Kidney (tissue), 14 donors: Measurements from ENCODE around the gene RAD51B. TPM values are rescaled to one million over a fixed set of nuclear protein-coding genes. Genes with fewer than 3 reads are reported as not detected.

Experiments used
- DNase-seq, 5 donors: peaks; one replicate each; pipeline ENCODE4 v3.0.0-alpha.2; 2013 to 2020
- FAIRE-seq: peaks from 2 replicates; lab custom pipeline; 2012; peaks lifted over from hg19 to GRCh38; lab: Jason Lieb, UNC
- H3K27ac ChIP-seq, 2 donors: one replicate each; pipeline ENCODE4 v1.7.0; 2013; ENCODE audit warnings: low read depth in 2 of 2, low read length in 2 of 2, inconsistent platforms in 1 of 2
- H3K27me3 ChIP-seq: one replicate; pipeline ENCODE4 v1.7.1; 2013; ENCODE audit warnings: low read length, inconsistent platforms; ENCODE audit not compliant: control insufficient read depth, insufficient read depth
- H3K36me3 ChIP-seq, 3 donors: one replicate each; pipeline versions ENCODE4 v1.7.0 to v1.7.1; 2013; ENCODE audit warnings: low read length in 3 of 3, control low read depth in 1 of 3, inconsistent platforms in 1 of 3; ENCODE audit not compliant: insufficient read depth in 3 of 3, control insufficient read depth in 2 of 3
- H3K4me1 ChIP-seq, 3 donors: one replicate each; pipeline versions ENCODE4 v1.7.0 to v1.7.1; 2013; ENCODE audit warnings: low read length in 3 of 3, inconsistent platforms in 1 of 3, low read depth in 1 of 3; ENCODE audit not compliant: control insufficient read depth in 2 of 3, insufficient read depth in 2 of 3
- H3K4me3 ChIP-seq, 3 donors: one replicate each; pipeline versions ENCODE4 v1.7.0 to v1.8.1; 2013; ENCODE audit warnings: low read length in 3 of 3, control low read depth in 1 of 3, inconsistent platforms in 1 of 3
- H3K9ac ChIP-seq, 3 donors: one replicate each; pipeline versions ENCODE4 v1.7.0 to v1.7.1; 2013; ENCODE audit warnings: low read length in 3 of 3, control low read depth in 1 of 3, inconsistent platforms in 1 of 3
- H3K9me3 ChIP-seq, 3 donors: one replicate each; pipeline versions ENCODE4 v1.7.0 to v1.7.1; 2013; ENCODE audit warnings: low read length in 3 of 3, control low read depth in 1 of 3, inconsistent platforms in 1 of 3; ENCODE audit not compliant: control insufficient read depth in 2 of 3, insufficient read depth in 1 of 3
- intact Hi-C: fragments of 100-400 bp; cut with DNase I; formaldehyde crosslinking; loops from one replicate; pipeline ENCODE4 v1.11.1; 2022
- polyA plus RNA-seq: library from polyadenylated mRNA; stranded (reverse); fragments of 350-450 nt; fragmentation: Illumina TruSeq; extraction: RNeasy Lipid Tissue Mini Kit (QIAGEN cat#74804); gene quantifications from one replicate; pipeline ENCODE4 v1.2.3, GENCODE V29; 2014; ENCODE audit warnings: low read depth, low replicate concordance; ENCODE audit not compliant: insufficient read depth
- total RNA-seq: library from RNA; stranded (reverse); fragmentation: NEBNext Ultra II Directional; extraction: Animal tissue kit (Norgen Biotek cat#: 25700); gene quantifications from one replicate; pipeline ENCODE4 v1.2.1, GENCODE V29; 2021
- TF ChIP-seq, protein P1 (sequence below): IDR thresholded peaks from 3 replicates; pipeline ENCODE4 v1.5.1; 2012; ENCODE audit warnings: mild to moderate bottlenecking, moderate library complexity, borderline replicate concordance; ENCODE audit not compliant: insufficient read depth; ENCODE audit errors: extremely low read depth
- donor health status: control.
- donor health status: control.
- donor health status: control.
- donor health status: control.
- donor health status: control.
- donor health status: DM: yes; HTN: yes; CAD: no.
- donor health status: Normal renal cell carcinoma (clear cell type).

Gene RAD51B
- total and polyA plus RNA-seq, 2 donors from 2014 or later = 6.9 to 18.0 TPM

DNA sequence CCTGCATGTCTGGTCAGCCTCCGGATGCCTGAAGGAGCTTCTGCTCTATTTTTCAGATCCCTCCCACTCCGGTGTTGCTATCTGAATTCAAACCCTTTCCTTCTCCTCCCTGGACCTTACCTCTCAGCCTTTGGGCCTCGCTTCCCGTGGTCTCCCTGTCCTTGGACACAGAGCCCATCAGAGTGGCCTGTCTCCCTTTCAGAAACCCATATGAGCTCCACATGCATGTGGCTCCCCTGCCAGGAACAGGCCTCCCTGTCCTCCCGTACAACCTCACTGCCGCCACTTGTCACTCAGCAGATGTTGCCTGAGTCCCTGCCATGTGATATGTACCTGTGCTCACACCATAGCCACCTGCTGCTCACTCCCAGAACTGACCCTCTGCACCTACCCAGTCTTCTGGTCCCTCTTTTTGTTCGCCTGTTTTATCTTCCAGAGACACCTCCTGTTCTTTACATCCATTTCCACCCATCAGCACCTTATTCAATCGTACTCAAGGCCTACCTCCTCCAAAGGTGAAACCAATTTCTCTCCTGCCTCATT lies 790.7 kb downstream of the RAD51B start:
- H3K27ac ChIP-seq = no peak overlapping the region

DNA sequence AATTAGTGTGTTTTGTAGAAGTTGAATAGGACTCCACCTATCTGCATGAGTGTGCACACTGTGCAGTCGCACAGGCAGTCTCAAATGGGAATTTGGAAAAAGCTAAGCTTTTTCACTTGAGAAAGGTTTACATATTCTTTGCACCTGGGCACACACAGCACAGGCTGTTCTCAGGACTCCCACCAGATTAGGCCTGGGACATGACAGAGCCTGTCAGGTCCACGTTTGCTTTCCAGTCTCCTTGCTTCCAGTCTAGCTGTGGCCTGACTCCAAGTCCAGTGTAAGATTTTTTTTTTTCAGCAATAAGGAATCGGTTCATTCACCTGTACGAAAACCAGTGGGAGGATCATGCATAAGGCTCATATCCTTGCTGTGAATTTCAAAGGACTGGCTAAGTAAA lies 792.0 kb downstream of the RAD51B start:
- H3K9me3 ChIP-seq = peaks cover 2 to 14% (median 5%) of the 10 kb centered on the region in 3 donors
- no peak overlapping the region for H3K9ac ChIP-seq

More for the DNA sequence above, 790.7 kb downstream of the RAD51B start:
- intact Hi-C loops = no loop called here
- FAIRE-seq (no peak), DNase-seq (peak in 1 of 5 donors; percentile 33)
- Histone ChIP-seq H3K9me3 (peaks cover 2 to 5% (median 3%) of the 10 kb centered on the region in 3 donors), H3K4me1 (peaks cover 0 to 15% (median 13%) of the 10 kb centered on the region in 3 donors), H3K9ac (no peak overlapping the region), H3K27me3 (no peaks in the 10 kb centered on the region), H3K36me3 (no peaks in the 10 kb centered on the region), H3K4me3 (no peak overlapping the region)
- TF ChIP-seq, protein P1, sequence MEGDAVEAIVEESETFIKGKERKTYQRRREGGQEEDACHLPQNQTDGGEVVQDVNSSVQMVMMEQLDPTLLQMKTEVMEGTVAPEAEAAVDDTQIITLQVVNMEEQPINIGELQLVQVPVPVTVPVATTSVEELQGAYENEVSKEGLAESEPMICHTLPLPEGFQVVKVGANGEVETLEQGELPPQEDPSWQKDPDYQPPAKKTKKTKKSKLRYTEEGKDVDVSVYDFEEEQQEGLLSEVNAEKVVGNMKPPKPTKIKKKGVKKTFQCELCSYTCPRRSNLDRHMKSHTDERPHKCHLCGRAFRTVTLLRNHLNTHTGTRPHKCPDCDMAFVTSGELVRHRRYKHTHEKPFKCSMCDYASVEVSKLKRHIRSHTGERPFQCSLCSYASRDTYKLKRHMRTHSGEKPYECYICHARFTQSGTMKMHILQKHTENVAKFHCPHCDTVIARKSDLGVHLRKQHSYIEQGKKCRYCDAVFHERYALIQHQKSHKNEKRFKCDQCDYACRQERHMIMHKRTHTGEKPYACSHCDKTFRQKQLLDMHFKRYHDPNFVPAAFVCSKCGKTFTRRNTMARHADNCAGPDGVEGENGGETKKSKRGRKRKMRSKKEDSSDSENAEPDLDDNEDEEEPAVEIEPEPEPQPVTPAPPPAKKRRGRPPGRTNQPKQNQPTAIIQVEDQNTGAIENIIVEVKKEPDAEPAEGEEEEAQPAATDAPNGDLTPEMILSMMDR = no peak

DNA sequence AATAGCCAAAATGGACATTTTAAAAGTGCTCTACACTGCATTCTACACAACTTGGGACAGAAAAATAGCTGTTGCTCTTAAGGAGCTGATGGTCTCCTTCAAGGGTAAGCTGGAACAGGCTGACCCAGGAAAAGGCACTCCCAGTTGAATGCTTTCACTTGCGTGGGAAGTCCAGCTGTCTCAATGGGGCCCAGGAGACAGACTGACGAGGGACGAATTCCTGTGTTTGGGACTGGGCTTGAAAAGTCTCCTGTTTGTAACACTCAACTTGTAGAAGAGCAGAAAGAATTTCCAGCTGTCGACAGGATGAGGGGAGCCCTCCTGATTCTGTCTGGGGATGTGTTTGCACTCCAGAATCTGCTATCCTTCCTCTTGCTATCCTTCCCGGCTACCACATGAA lies 792.5 kb downstream of the RAD51B start:
- Histone ChIP-seq H3K9ac (no peak overlapping the region), H3K27ac (peak overlapping the region; percentile 45 to 68), H3K36me3 (no peaks in the 10 kb centered on the region), H3K27me3 (no peaks in the 10 kb centered on the region), H3K4me3 (no peak overlapping the region), H3K9me3 (peaks cover 2 to 18% (median 10%) of the 10 kb centered on the region in 3 donors), H3K4me1 (peaks cover 0 to 11% (median 10%) of the 10 kb centered on the region in 3 donors)
- DNase-seq (peak in 3 of 5 donors; percentile 45 to 80 (median 55)), FAIRE-seq (no peak)
- TF ChIP-seq, protein P1 = no peak
- intact Hi-C loops = no loop called here

More for the DNA sequence above, 792.0 kb downstream of the RAD51B start:
- no peaks in the 10 kb centered on the region for H3K36me3 ChIP-seq
- DNase-seq (no peak), FAIRE-seq (no peak)
- H3K4me3 ChIP-seq = no peak overlapping the region
- no peaks in the 10 kb centered on the region for H3K27me3 ChIP-seq
- TF ChIP-seq, protein P1 = no peak
- intact Hi-C loops = no loop called here
- peak overlapping the region in 1 of 2 donors; percentile 28 for H3K27ac ChIP-seq
- peaks cover 0 to 14% (median 11%) of the 10 kb centered on the region in 3 donors for H3K4me1 ChIP-seq
